Measurements from ENCODE around the gene WBP2NL.

DNA sequence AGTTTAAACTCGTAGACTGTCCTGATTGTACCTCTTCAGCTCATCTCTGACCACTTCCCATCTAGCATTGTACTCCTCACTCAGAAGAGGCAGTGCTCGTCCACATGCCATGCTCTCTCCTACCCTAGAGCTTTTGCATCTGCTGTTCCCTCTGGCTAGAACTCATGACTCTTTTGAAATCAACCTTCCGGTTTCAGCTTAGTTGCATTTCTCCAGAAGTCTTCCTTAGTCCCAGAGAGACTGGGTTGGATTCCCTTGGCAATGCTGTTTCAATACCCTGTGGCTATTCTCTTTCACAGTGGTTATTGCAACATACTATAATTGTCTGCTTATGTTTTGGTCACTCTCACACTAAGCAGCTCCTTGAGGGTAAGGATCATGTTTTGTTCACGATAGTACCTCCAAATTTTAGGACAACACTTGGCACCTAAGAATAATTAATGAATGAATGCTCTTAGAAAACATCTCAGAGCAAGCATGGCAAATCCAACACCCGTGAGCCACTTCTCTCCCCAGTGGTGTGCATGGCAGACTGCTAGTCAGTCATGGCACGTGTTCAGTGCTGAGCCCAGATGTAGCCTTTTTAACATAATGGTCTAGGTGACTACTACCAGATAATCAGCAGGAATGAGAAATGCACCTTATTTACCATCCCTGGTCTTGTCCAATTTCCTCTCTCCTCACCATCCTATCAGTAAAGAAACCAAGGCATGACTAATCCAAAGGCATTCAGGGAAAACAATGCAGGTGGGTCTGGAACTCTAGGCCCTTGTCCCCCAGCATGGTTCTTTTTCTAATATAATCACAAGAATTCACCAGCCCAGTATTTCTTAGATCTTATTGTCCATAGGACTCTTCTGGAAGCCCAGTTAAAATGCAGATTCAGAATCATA is 14.8 kb upstream of the WBP2NL start:
- TF ChIP-seq POLR2AphosphoS5 (IDR thresholded peaks at IDR 0.05; ENCODE audit: borderline replicate concordance, low read depth, low read length), result no peak
- no peak for TF ChIP-seq EZH2 (IDR thresholded peaks at IDR 0.05)
- TF ChIP-seq FOXP2 (optimal IDR thresholded peaks at IDR 0.05; ENCODE audit: control extremely low read depth, extremely low read length, insufficient read depth), result no peak
